SK-N-MC (cell line): Measurements from ENCODE around the gene FOXD1.

Experiments
- EZH2 ChIP-seq: fragments of 200-600 bp; sonication (generic); IDR thresholded peaks from one replicate; pipeline ENCODE4 v1.6.1; 2017; ENCODE audit warnings: antibody characterized with exemption
- POLR2AphosphoS5 ChIP-seq: IDR thresholded peaks from 2 replicates; pipeline ENCODE4 v1.6.1; 2012; ENCODE audit warnings: mild to moderate bottlenecking, low read depth, low read length, borderline replicate concordance

GRCh38 chr5:73446631-73447529 lies 1.7 kb downstream of the FOXD1 start:
- TF ChIP-seq POLR2AphosphoS5 (no peak), EZH2 (no peak)
